Retinal pigment epithelial cell (primary cell): Measurements from ENCODE around the gene FLYWCH2.
"Not testable (repeated sequence)": the region's sequence is repeated elsewhere in the genome, so short reads cannot be mapped to it uniquely, and the experiment has no call there.

Source experiments
- DNase-seq: peaks from one replicate; pipeline ENCODE4 v3.0.0-alpha.2; 2010; ENCODE audit warnings: low read depth
- H3K4me3 ChIP-seq: 2 replicates; pipeline ENCODE4 v1.5.1; 2011; ENCODE audit warnings: mild to moderate bottlenecking, low read length, control low read depth, moderate library complexity
- TF ChIP-seq, protein P1 (sequence below): conservative IDR thresholded peaks from 2 replicates; pipeline ENCODE4 v1.5.1; 2011; ENCODE audit warnings: low read depth, low read length, control low read depth, inconsistent platforms

Gene FLYWCH2

DNA sequence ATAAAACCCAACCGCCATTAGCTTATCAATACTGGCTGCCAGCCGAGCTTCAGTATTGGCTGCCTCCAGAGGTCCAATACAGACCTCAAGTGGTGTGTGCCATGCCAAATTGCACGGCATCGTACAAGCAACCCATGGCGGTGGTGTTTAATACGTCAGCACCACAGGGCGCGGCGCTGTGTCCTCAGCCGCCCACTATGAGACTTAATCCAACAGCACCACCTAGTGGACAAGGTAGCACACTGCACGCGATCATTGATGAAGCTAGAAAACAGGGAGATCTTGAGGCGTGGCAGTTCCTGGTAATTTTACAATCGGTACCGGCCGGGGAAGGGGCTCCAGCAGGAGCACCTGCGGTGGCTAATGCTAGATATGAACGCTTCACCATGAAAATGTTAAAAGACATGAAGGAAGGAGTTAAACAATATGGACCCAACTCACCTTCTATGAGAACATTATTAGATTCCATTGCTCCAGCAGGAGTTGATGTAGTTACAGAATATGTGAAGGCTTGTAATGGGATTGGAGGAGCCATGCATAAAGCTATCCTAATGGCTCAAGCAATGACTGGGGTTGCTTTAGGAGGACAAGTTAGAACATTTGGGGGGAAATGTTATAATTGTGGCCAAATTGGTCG, 44.1 kb downstream of the FLYWCH2 start:
- no peak overlapping the region for H3K4me3 ChIP-seq
- peak; percentile 48 for DNase-seq
- TF ChIP-seq, protein P1, sequence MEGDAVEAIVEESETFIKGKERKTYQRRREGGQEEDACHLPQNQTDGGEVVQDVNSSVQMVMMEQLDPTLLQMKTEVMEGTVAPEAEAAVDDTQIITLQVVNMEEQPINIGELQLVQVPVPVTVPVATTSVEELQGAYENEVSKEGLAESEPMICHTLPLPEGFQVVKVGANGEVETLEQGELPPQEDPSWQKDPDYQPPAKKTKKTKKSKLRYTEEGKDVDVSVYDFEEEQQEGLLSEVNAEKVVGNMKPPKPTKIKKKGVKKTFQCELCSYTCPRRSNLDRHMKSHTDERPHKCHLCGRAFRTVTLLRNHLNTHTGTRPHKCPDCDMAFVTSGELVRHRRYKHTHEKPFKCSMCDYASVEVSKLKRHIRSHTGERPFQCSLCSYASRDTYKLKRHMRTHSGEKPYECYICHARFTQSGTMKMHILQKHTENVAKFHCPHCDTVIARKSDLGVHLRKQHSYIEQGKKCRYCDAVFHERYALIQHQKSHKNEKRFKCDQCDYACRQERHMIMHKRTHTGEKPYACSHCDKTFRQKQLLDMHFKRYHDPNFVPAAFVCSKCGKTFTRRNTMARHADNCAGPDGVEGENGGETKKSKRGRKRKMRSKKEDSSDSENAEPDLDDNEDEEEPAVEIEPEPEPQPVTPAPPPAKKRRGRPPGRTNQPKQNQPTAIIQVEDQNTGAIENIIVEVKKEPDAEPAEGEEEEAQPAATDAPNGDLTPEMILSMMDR: peak; percentile 91

DNA sequence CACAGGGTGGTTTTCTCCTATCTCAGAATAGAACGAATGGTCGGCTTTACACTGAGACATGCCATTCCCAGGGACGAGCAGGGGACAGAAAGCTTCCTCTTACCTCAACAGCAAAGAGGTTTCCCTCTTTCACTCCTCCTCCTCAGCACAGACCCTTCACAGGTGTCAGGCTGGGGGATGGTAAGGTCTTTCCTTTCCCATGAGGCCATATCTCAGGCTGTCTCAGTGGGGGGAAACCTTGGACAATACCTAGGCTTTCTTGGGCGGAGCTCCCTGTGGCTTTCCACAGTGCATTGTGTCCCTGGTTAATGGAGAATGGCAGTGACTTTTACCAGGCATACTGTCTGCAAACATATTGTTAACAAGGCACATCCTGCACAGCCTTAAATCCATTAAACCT, 45.1 kb downstream of the FLYWCH2 start:
- H3K4me3 ChIP-seq, DNase-seq: not testable (repeated sequence)

DNA sequence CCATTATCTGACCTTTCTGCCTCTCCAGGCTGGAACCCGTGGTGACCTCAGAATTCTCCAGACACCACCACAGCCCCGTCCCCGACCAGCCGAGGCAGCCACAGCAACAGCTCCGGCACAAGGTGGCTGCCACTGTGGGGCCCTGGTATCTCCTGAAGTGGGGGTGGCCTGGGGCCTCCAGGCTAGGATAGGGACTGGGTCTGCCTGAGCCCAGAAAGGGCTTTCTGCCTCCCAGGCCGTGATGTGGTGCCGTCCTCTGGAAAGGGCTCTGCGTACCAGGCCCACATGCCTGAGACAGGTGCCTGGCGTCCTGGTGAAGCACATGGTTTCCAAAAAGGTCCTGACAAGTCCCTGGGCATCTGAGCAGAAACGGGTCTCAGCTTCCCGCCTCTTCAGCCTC, 45.8 kb downstream of the FLYWCH2 start:
- TF ChIP-seq, protein P1: no peak
- DNase-seq: no peak
- no peak overlapping the region for H3K4me3 ChIP-seq

DNA sequence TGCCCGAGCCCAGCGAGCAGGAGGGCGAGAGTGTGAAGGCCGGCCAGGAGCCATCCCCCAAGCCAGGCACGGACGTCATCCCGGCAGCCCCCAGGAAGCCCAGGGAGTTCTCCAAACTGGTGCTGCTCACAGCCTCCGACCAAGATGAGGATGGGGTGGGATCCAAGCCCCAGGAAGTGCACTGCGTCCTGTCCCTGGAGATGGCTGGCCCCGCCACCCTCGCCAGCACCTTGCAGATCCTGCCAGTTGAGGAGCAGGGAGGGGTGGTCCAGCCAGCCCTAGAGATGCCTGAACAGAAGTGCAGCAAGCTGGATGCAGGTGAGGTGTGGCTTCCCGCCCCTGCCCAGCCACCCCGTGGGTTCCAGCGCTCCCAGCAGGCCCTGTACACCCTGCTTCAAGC, 46.7 kb downstream of the FLYWCH2 start:
- no peak overlapping the region for H3K4me3 ChIP-seq
- TF ChIP-seq, protein P1: no peak
- no peak for DNase-seq

DNA sequence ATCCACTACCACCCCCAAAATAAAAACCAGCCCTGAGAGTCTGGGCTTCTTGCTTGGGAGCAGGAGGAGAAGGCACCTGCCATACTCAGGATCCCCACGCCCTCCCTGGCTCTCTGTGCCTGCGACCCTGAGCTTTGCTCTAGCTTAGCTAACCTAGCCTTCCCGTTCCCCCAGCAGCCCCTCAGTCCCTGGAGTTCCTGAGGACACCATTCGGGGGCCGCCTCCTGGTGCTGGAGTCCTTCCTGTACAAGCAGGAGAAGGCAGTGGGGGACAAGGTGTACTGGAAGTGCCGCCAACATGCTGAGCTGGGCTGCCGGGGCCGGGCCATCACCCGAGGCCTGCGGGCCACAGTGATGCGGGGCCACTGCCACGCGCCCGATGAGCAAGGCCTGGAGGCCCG, 47.2 kb downstream of the FLYWCH2 start:
- TF ChIP-seq, protein P1: no peak
- DNase-seq: no peak
- H3K4me3 ChIP-seq: no peak overlapping the region

DNA sequence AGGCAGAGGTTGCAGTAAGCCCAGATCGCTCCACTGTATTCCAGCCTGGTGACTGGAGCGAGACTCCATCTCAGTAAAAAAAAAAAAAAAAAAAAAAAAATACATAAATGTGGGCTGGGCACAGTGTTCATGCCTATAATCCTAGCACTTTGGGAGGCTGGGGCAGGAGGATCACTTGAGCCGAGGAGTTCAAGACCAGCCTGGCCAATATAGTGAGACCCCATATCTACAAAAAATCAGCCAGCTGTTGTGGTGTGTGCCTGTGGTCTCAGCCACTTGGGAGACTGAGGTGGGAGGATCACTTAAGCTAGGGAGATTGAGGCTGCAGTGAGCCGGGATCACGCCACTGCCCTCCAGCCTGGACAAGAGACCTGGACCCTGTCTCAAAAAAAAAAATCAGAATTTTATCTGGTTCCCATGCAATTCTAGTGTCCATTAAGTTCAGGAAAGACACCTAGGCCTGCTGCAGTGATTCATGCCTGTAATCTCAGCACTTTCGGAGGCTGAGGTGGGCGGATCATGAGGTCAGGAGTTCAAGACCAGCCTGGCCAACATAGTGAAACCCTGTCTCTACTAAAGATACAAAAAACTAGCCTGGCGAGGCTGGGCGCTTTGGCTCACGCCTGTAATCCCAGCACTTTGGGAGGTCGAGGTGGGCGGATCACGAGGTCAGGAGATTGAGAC, 48.4 kb downstream of the FLYWCH2 start:
- not testable (repeated sequence) for H3K4me3 ChIP-seq, DNase-seq

DNA sequence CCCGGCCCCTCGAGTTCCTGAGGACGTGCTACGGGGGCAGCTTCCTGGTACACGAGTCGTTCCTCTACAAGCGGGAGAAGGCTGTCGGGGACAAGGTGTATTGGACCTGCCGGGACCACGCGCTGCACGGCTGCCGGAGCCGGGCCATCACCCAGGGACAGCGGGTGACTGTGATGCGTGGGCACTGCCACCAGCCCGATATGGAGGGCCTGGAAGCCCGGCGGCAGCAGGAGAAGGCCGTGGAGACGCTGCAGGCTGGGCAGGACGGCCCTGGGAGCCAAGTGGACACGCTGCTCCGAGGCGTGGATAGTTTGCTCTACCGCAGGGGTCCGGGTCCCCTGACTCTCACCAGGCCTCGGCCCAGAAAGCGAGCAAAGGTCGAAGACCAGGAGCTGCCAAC, 50.1 kb downstream of the FLYWCH2 start:
- TF ChIP-seq, protein P1: no peak
- DNase-seq: no peak
- H3K4me3 ChIP-seq: no peak overlapping the region

DNA sequence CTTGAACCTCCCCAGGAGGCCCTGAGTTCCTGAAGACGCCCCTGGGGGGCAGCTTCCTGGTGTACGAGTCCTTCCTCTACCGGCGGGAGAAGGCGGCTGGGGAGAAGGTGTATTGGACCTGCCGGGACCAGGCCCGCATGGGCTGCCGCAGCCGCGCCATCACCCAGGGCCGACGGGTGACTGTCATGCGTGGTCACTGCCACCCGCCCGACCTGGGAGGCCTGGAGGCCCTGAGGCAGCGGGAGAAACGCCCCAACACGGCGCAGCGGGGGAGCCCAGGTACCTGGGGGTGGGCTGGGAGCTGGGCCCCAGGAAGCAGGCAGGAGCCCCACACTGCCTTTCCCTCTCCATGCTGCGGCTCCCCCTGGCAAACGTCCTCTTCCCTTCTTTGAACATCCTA, 50.7 kb downstream of the FLYWCH2 start:
- no peak for DNase-seq
- H3K4me3 ChIP-seq: no peak overlapping the region

More for the DNA sequence above, 50.7 kb downstream of the FLYWCH2 start:
- TF ChIP-seq, protein P1: no peak
